ENCODE results near the gene ZNF516.

The ZNF516 gene

GRCh38 chr18:76368271-76368670 lies 126.8 kb downstream of the ZNF516 start:
- DNase-seq: no peak

GRCh38 chr18:76367168-76368125 lies 127.6 kb downstream of the ZNF516 start:
- no peak for DNase-seq

- DNase-seq: no peak
Measured at GRCh38 chr18:76365561-76365960, 129.5 kb downstream of the ZNF516 start.

GRCh38 chr18:76364282-76365259 lies 130.5 kb downstream of the ZNF516 start:
- DNase-seq: no peak

- no peak for DNase-seq
Measured at GRCh38 chr18:76363436-76364120, 131.5 kb downstream of the ZNF516 start.

- DNase-seq: no peak
Measured at GRCh38 chr18:76362676-76363075, 132.4 kb downstream of the ZNF516 start.

- DNase-seq: no peak
Measured at GRCh38 chr18:76361219-76361618, 133.8 kb downstream of the ZNF516 start.

GRCh38 chr18:76359909-76360308 lies 135.1 kb downstream of the ZNF516 start:
- no peak for DNase-seq

GRCh38 chr18:76358774-76359173 lies 136.3 kb downstream of the ZNF516 start:
- DNase-seq: no peak

- no peak for DNase-seq
Measured at GRCh38 chr18:76357585-76358260, 137.3 kb downstream of the ZNF516 start.

- DNase-seq: no peak
Measured at GRCh38 chr18:76357174-76357573, 137.9 kb downstream of the ZNF516 start.

GRCh38 chr18:76356666-76357065 lies 138.4 kb downstream of the ZNF516 start:
- no peak for DNase-seq

GRCh38 chr18:76354348-76354747 lies 140.7 kb downstream of the ZNF516 start:
- no peak for DNase-seq

- DNase-seq: no peak
Measured at GRCh38 chr18:76353500-76353899, 141.5 kb downstream of the ZNF516 start.

GRCh38 chr18:76353046-76353445 lies 142.0 kb downstream of the ZNF516 start:
- no peak for DNase-seq

- peak in 4 of 56 donors; percentile 17 to 34 (median 22) for DNase-seq
Measured at GRCh38 chr18:76351961-76352581, 143.0 kb downstream of the ZNF516 start.

GRCh38 chr18:76350134-76351025 lies 144.7 kb downstream of the ZNF516 start:
- DNase-seq: no peak

- peak in 41 of 56 donors; percentile 3 to 84 (median 34) for DNase-seq
Measured at GRCh38 chr18:76349067-76349715, 145.9 kb downstream of the ZNF516 start.

Measured in amygdala (tissue), 56 donors.